Activated effector memory CD4-positive, alpha-beta T cell treated with anti-CD3 and anti-CD28 coated beads, Interleukin-2, amount 50 U/mL, for 16 hours (primary cell): ENCODE data around the gene COPZ2.
A peak's percentile ranks its signal among the peaks of the same experiment; 100 is the strongest.

Experiments used
- DNase-seq: peaks from one replicate; pipeline ENCODE4 v3.0.0-alpha.2; 2020

COPZ2 gene

DNA sequence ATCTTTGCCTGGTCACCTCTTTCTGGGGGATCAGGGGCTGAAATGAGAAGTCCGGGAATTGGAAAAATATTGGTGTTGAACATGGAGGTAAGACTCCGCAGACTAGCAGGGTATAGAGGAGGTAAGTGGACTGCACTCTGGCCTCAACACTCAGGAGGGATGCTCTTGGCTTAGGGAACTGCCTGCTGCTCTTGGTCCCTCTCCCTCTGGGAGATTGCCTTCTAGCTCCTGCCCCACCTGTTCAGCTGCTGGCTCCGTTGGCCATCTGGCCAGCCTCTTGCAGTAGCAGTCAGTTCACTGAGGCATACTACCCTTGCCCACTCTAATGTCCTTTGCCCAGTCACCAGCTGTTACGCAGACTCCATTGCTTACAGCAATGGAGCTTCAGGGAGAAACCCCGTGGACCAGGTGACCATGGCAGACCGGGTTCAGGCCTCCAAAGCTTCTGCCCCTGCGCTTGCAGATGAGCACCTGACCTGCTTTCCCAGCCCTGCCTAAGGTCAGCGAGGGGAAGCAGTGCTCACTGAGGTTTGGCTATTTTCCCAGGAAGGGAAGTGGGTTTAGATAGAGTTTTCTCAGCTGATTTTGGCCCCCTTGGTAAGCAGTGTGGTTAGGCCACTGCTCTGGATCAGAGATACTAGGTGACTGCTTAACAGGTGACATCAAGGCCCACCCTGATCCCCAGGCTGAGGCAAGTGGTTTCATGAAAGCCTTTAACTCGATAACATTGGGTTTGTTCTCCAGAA, 54.8 kb downstream of the COPZ2 start:
- DNase-seq = no peak

DNA sequence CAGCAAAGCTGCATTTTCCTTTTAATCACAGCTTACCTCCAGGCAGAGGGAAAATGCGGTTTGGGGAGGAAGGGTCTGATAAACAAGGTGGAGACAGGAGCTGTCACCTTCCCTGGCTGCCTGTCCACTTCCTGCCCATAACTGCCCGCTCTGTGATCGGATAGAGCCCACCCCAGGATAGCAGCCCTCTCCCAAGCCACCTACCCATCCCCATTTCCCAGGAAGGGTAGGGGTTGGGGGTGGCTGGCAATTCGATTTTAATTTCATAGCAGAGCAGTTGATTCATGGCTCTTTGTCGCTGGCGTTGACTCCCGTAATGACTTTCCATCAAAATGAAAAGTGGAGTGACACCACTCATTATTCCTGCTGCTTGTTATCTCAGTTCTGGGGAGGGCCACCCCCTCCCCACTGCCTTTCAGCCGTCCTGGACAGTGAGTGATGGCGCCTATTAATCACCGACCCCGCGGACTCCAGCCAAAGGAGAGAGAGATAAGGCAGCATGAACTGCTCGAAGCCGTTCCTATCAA, 55.4 kb downstream of the COPZ2 start:
- no peak for DNase-seq

DNA sequence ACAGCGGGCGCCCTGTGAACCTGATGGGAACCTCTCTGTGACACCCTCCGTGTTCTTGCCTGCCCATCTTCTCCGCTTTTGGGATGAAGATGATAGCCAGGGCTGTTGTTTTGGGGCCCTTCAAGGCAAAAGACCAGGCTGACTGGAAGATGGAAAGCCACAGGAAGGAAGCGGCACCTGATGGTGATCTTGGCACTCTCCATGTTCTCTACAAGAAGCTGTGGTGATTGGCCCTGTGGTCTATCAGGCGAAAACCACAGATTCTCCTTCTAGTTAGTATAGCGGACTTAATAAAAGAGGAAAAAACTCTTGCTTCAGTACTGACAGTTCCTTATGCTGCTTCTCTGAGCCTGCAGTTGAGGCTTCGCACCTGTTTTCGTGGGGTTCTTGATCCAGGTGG, 56.1 kb downstream of the COPZ2 start:
- DNase-seq = no peak

DNA sequence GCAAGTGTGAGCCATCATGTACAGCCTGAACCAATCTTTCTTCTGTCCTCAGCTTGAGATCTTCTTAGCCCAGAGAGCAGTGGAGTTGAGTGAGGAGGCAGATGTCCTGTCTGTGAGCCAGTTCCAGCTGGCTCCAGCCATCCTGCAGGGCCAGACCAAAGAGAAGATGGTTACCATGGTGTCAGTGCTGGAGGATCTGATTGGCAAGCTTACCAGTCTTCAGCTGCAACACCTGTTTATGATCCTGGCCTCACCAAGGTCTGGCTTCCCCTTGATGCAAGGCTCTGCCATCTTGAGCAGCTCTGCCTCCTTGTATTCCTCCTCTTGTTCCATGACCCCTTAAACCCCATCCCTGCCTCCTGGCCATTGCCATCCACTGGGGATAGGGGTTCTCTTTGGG, 57.1 kb downstream of the COPZ2 start:
- no peak for DNase-seq

DNA sequence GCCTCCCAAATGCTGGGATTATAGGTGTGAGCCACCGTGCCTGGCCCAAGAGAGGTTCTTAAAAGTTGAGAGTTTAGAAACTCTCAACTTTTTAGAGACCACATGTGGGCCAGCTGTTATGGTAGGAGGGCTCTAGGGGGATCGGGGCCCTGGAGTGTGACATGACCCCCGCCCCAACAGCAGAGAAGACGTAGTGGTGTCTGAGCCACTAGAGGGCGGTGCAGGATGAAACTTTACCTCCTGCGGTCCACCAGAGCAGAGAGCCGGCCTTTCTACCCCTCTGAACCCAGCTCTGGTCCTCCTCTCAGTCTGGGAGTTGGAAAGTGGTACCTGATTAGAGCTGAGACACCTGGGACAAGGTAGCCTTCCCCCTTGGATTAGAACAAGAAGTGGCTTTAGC, 59.3 kb downstream of the COPZ2 start:
- DNase-seq = peak; percentile 76
